Measurements from ENCODE around the gene KRTAP5-4. TPM values are rescaled to one million over a fixed set of nuclear protein-coding genes. Genes with fewer than 3 reads are reported as not detected.
"Not testable (repeated sequence)": the region's sequence is repeated elsewhere in the genome, so short reads cannot be mapped to it uniquely, and the experiment has no call there.

The KRTAP5-4 gene
- total RNA-seq, 1 experiment from 2014 or later, result not detected

GRCh38 chr11:1667121-1667850 lies 45.3 kb upstream of the KRTAP5-4 start:
- intact Hi-C loops (cut with micrococcal nuclease; ENCODE audit: unreplicated experiment), result no loop called here
- CTCF ChIA-PET, result no interaction called here
- no TSS peak for BruUV-seq (replicated peaks)

GRCh38 chr11:1665313-1665712 lies 43.4 kb upstream of the KRTAP5-4 start:
- H2AFZ ChIP-seq, result no peak overlapping the region
- no peak for TF ChIP-seq CTCF (conservative IDR thresholded peaks at IDR 0.05)
- no peak for TF ChIP-seq EZH2 (IDR thresholded peaks at IDR 0.05; ENCODE audit: low read depth)
- no peak overlapping the region for H3K27ac ChIP-seq
- BruUV-seq (replicated peaks), result no TSS peak
- intact Hi-C loops (cut with micrococcal nuclease; ENCODE audit: unreplicated experiment), result no loop called here
- no peaks in the 10 kb centered on the region for H4K20me1 ChIP-seq (ENCODE audit: insufficient read depth)
- no peaks in the 10 kb centered on the region for H3K79me2 ChIP-seq (ENCODE audit: low read depth)
- H3K9me2 ChIP-seq (ENCODE audit: insufficient read depth), result no peaks in the 10 kb centered on the region
- peaks cover 14% of the 10 kb centered on the region; the same call in 1 of the 2 replicates for H3K27me3 ChIP-seq (ENCODE audit: insufficient read depth, low read depth)
- ChIA-PET POLR2A (ENCODE audit: unreplicated experiment) (no interaction called here), CTCF (no interaction called here)
- DNase-seq, result no peak
- H3K9me3 ChIP-seq (ENCODE audit: insufficient read depth, low read depth), result no peaks in the 10 kb centered on the region
- no peak overlapping the region for H3K4me2 ChIP-seq
- H3K4me1 ChIP-seq (replicated peaks; ENCODE audit: insufficient read depth), result no peaks in the 10 kb centered on the region
- no peaks in the 10 kb centered on the region for H3K36me3 ChIP-seq (ENCODE audit: low read depth)
- H3K4me3 ChIP-seq, result no peak overlapping the region
- H3F3A ChIP-seq (ENCODE audit: insufficient read depth, low read depth), result no peaks in the 10 kb centered on the region

More at GRCh38 chr11:1667121-1667850, 45.3 kb upstream of the KRTAP5-4 start:
- no peak overlapping the region for H3K27ac ChIP-seq
- POLR2A ChIA-PET (ENCODE audit: unreplicated experiment), result no interaction called here
- no peaks in the 10 kb centered on the region for H3K9me3 ChIP-seq (ENCODE audit: insufficient read depth, low read depth)
- DNase-seq, result no peak
- H3K9me2 ChIP-seq (ENCODE audit: insufficient read depth), result no peaks in the 10 kb centered on the region
- H3K79me2 ChIP-seq (ENCODE audit: low read depth), result no peaks in the 10 kb centered on the region
- H3K36me3 ChIP-seq (ENCODE audit: low read depth), result no peaks in the 10 kb centered on the region
- no peak overlapping the region for H3K4me3 ChIP-seq
- no peaks in the 10 kb centered on the region for H4K20me1 ChIP-seq (ENCODE audit: insufficient read depth)
- no peak overlapping the region for H2AFZ ChIP-seq
- no peaks in the 10 kb centered on the region for H3F3A ChIP-seq (ENCODE audit: insufficient read depth, low read depth)
- H3K27me3 ChIP-seq (ENCODE audit: insufficient read depth, low read depth), result peaks cover 20% of the 10 kb centered on the region; the same call in 1 of the 2 replicates
- H3K4me2 ChIP-seq, result no peak overlapping the region
- no peak for TF ChIP-seq EZH2 (IDR thresholded peaks at IDR 0.05; ENCODE audit: low read depth)
- no peak for TF ChIP-seq CTCF (conservative IDR thresholded peaks at IDR 0.05)
- H3K4me1 ChIP-seq (replicated peaks; ENCODE audit: insufficient read depth), result no peaks in the 10 kb centered on the region

- H3K4me3 ChIP-seq; H3K4me2 ChIP-seq; H3K27ac ChIP-seq; H3K4me1 ChIP-seq (replicated peaks; ENCODE audit: insufficient read depth); H3K9me2 ChIP-seq (ENCODE audit: insufficient read depth); H4K20me1 ChIP-seq (ENCODE audit: insufficient read depth); CTCF ChIA-PET; H3F3A ChIP-seq (ENCODE audit: insufficient read depth, low read depth); H3K36me3 ChIP-seq (ENCODE audit: low read depth); H3K79me2 ChIP-seq (ENCODE audit: low read depth); intact Hi-C loops (cut with micrococcal nuclease; ENCODE audit: unreplicated experiment); BruUV-seq (replicated peaks); POLR2A ChIA-PET (ENCODE audit: unreplicated experiment); H2AFZ ChIP-seq; DNase-seq; H3K9me3 ChIP-seq (ENCODE audit: insufficient read depth, low read depth): not testable (repeated sequence)
- peaks cover 28% of the 10 kb centered on the region; the same call in 1 of the 2 replicates for H3K27me3 ChIP-seq (ENCODE audit: insufficient read depth, low read depth)
These were observed 40.9 kb upstream of the KRTAP5-4 start for GRCh38 chr11:1662699-1663283.

GRCh38 chr11:1661454-1662269 lies 39.7 kb upstream of the KRTAP5-4 start:
- H3K4me2 ChIP-seq; H3K4me3 ChIP-seq; intact Hi-C loops (cut with micrococcal nuclease; ENCODE audit: unreplicated experiment); CTCF ChIA-PET; H2AFZ ChIP-seq; H3K4me1 ChIP-seq (replicated peaks; ENCODE audit: insufficient read depth); H3K9me2 ChIP-seq (ENCODE audit: insufficient read depth); H3K27ac ChIP-seq; DNase-seq; H3F3A ChIP-seq (ENCODE audit: insufficient read depth, low read depth); BruUV-seq (replicated peaks); H3K36me3 ChIP-seq (ENCODE audit: low read depth); H4K20me1 ChIP-seq (ENCODE audit: insufficient read depth); H3K9me3 ChIP-seq (ENCODE audit: insufficient read depth, low read depth); POLR2A ChIA-PET (ENCODE audit: unreplicated experiment); H3K79me2 ChIP-seq (ENCODE audit: low read depth): not testable (repeated sequence)
- peaks cover 31% of the 10 kb centered on the region for H3K27me3 ChIP-seq (ENCODE audit: insufficient read depth, low read depth)

Measured in PC-9 (cell line).